Stimulated activated CD4-positive, alpha-beta T cell treated with anti-CD3 and anti-CD28 coated beads, Interleukin-4, amount 100 ng/mL, for 48 hours (primary cell): ENCODE results near the gene HLA-DQB1.
"Not testable (repeated sequence)": the region's sequence is repeated elsewhere in the genome, so short reads cannot be mapped to it uniquely, and the experiment has no call there.

ENCODE experiments used
- DNase-seq, 2 donors: peaks; one replicate each; pipeline ENCODE4 v3.0.0-alpha.2; 2020; ENCODE audit warnings: low read depth in 2 of 2

The HLA-DQB1 gene

GRCh38 chr6:32662836-32663235, 3.6 kb downstream of the HLA-DQB1 start:
- no peak for DNase-seq

- DNase-seq = no peak
These were observed 4.4 kb downstream of the HLA-DQB1 start for GRCh38 chr6:32662099-32662498.

- no peak for DNase-seq
These were observed 6.4 kb downstream of the HLA-DQB1 start for GRCh38 chr6:32659856-32660595.

- no peak for DNase-seq
These were observed 8.1 kb downstream of the HLA-DQB1 start for GRCh38 chr6:32658268-32658897.

GRCh38 chr6:32657819-32658218, 8.6 kb downstream of the HLA-DQB1 start:
- DNase-seq = not testable (repeated sequence)

- DNase-seq = not testable (repeated sequence)
These were observed 9.1 kb downstream of the HLA-DQB1 start for GRCh38 chr6:32657329-32657728.

- DNase-seq = no peak
These were observed 11.2 kb downstream of the HLA-DQB1 start for GRCh38 chr6:32655203-32655710.

- no peak for DNase-seq
These were observed 21.3 kb downstream of the HLA-DQB1 start for GRCh38 chr6:32645047-32645703.

- DNase-seq = no peak
These were observed 22.6 kb downstream of the HLA-DQB1 start for GRCh38 chr6:32643904-32644303.

- no peak for DNase-seq
These were observed 23.7 kb downstream of the HLA-DQB1 start for GRCh38 chr6:32642720-32643106.

- DNase-seq = not testable (repeated sequence)
These were observed 24.4 kb downstream of the HLA-DQB1 start for GRCh38 chr6:32641785-32642719.

GRCh38 chr6:32641122-32641521, 25.3 kb downstream of the HLA-DQB1 start:
- no peak for DNase-seq

- no peak for DNase-seq
These were observed 26.7 kb downstream of the HLA-DQB1 start for GRCh38 chr6:32639440-32640394.

GRCh38 chr6:32638532-32639219, 27.8 kb downstream of the HLA-DQB1 start:
- DNase-seq = no peak

GRCh38 chr6:32637883-32638282, 28.6 kb downstream of the HLA-DQB1 start:
- no peak for DNase-seq

- no peak for DNase-seq
These were observed 29.1 kb downstream of the HLA-DQB1 start, which contains the start of gene HLA-DQA1 for GRCh38 chr6:32637219-32637880. Gene HLA-DQA1 (plus strand): TSS chr6:32637406. CDS start chr6:32637459, 53 bp downstream.

GRCh38 chr6:32635526-32636123, 30.8 kb downstream of the HLA-DQB1 start:
- no peak for DNase-seq

- DNase-seq = not testable (repeated sequence)
These were observed 36.7 kb downstream of the HLA-DQB1 start for GRCh38 chr6:32629793-32630192.

GRCh38 chr6:32627831-32628230, 38.6 kb downstream of the HLA-DQB1 start:
- DNase-seq = no peak
